ENCODE results near the gene SUN5.

SUN5 gene

GRCh38 chr20:32989507-32990283, 14.5 kb downstream of the SUN5 start:
- no peak overlapping the region for H3K9ac ChIP-seq (ENCODE audit: low read length)
- no peak overlapping the region for H3K4me3 ChIP-seq (ENCODE audit: low read depth, low read length)
- H3K9me3 ChIP-seq (ENCODE audit: control insufficient read depth, insufficient read depth, low read depth, low read length), result no peaks in the 10 kb centered on the region
- H3K27me3 ChIP-seq (ENCODE audit: control insufficient read depth, insufficient read depth, low read length), result no peaks in the 10 kb centered on the region
- H3K27ac ChIP-seq (ENCODE audit: low read depth, low read length), result no peak overlapping the region
- H3K36me3 ChIP-seq (ENCODE audit: control insufficient read depth, insufficient read depth, low read length), result no peaks in the 10 kb centered on the region
- H3K4me1 ChIP-seq (ENCODE audit: control insufficient read depth, insufficient read depth, low read length), result peaks cover 2% of the 10 kb centered on the region; the same call in 1 of the 2 replicates

- Histone ChIP-seq H3K9ac (ENCODE audit: low read length) (no peak overlapping the region), H3K27ac (ENCODE audit: low read depth, low read length) (no peak overlapping the region), H3K4me3 (ENCODE audit: low read depth, low read length) (no peak overlapping the region), H3K9me3 (ENCODE audit: control insufficient read depth, insufficient read depth, low read depth, low read length) (no peaks in the 10 kb centered on the region), H3K27me3 (ENCODE audit: control insufficient read depth, insufficient read depth, low read length) (no peaks in the 10 kb centered on the region), H3K36me3 (ENCODE audit: control insufficient read depth, insufficient read depth, low read length) (no peaks in the 10 kb centered on the region), H3K4me1 (ENCODE audit: control insufficient read depth, insufficient read depth, low read length) (peaks cover 11% of the 10 kb centered on the region; the same call in 1 of the 2 replicates)
Measured at GRCh38 chr20:32988008-32988407, 16.2 kb downstream of the SUN5 start.

GRCh38 chr20:32987044-32987825, 17.0 kb downstream of the SUN5 start:
- Histone ChIP-seq H3K27ac (ENCODE audit: low read depth, low read length) (no peak overlapping the region), H3K9ac (ENCODE audit: low read length) (no peak overlapping the region), H3K9me3 (ENCODE audit: control insufficient read depth, insufficient read depth, low read depth, low read length) (no peaks in the 10 kb centered on the region), H3K4me3 (ENCODE audit: low read depth, low read length) (no peak overlapping the region), H3K4me1 (ENCODE audit: control insufficient read depth, insufficient read depth, low read length) (peaks cover 11% of the 10 kb centered on the region; the same call in 1 of the 2 replicates), H3K27me3 (ENCODE audit: control insufficient read depth, insufficient read depth, low read length) (no peaks in the 10 kb centered on the region), H3K36me3 (ENCODE audit: control insufficient read depth, insufficient read depth, low read length) (no peaks in the 10 kb centered on the region)

- H3K27me3 ChIP-seq (ENCODE audit: control insufficient read depth, insufficient read depth, low read length), result no peaks in the 10 kb centered on the region
- no peaks in the 10 kb centered on the region for H3K9me3 ChIP-seq (ENCODE audit: control insufficient read depth, insufficient read depth, low read depth, low read length)
- H3K4me1 ChIP-seq (ENCODE audit: control insufficient read depth, insufficient read depth, low read length), result peaks cover 11% of the 10 kb centered on the region; the same call in 1 of the 2 replicates
- H3K27ac ChIP-seq (ENCODE audit: low read depth, low read length), result no peak overlapping the region
- H3K36me3 ChIP-seq (ENCODE audit: control insufficient read depth, insufficient read depth, low read length), result no peaks in the 10 kb centered on the region
- H3K4me3 ChIP-seq (ENCODE audit: low read depth, low read length), result no peak overlapping the region
- no peak overlapping the region for H3K9ac ChIP-seq (ENCODE audit: low read length)
Measured at GRCh38 chr20:32986331-32986966, 17.8 kb downstream of the SUN5 start.

GRCh38 chr20:32985596-32985995, 18.6 kb downstream of the SUN5 start:
- no peaks in the 10 kb centered on the region for H3K27me3 ChIP-seq (ENCODE audit: control insufficient read depth, insufficient read depth, low read length)
- H3K4me1 ChIP-seq (ENCODE audit: control insufficient read depth, insufficient read depth, low read length), result peaks cover 11% of the 10 kb centered on the region; the same call in 1 of the 2 replicates
- no peak overlapping the region for H3K9ac ChIP-seq (ENCODE audit: low read length)
- H3K4me3 ChIP-seq (ENCODE audit: low read depth, low read length), result no peak overlapping the region
- no peaks in the 10 kb centered on the region for H3K9me3 ChIP-seq (ENCODE audit: control insufficient read depth, insufficient read depth, low read depth, low read length)
- no peak overlapping the region for H3K27ac ChIP-seq (ENCODE audit: low read depth, low read length)
- H3K36me3 ChIP-seq (ENCODE audit: control insufficient read depth, insufficient read depth, low read length), result no peaks in the 10 kb centered on the region

GRCh38 chr20:32984631-32985354, 19.4 kb downstream of the SUN5 start:
- no peak overlapping the region for H3K9ac ChIP-seq (ENCODE audit: low read length)
- H3K4me3 ChIP-seq (ENCODE audit: low read depth, low read length), result no peak overlapping the region
- H3K4me1 ChIP-seq (ENCODE audit: control insufficient read depth, insufficient read depth, low read length), result peaks cover 11% of the 10 kb centered on the region; the same call in 1 of the 2 replicates
- H3K9me3 ChIP-seq (ENCODE audit: control insufficient read depth, insufficient read depth, low read depth, low read length), result no peaks in the 10 kb centered on the region
- H3K27ac ChIP-seq (ENCODE audit: low read depth, low read length), result no peak overlapping the region
- no peaks in the 10 kb centered on the region for H3K27me3 ChIP-seq (ENCODE audit: control insufficient read depth, insufficient read depth, low read length)
- H3K36me3 ChIP-seq (ENCODE audit: control insufficient read depth, insufficient read depth, low read length), result no peaks in the 10 kb centered on the region

GRCh38 chr20:32984196-32984595, 20.0 kb downstream of the SUN5 start:
- Histone ChIP-seq H3K4me1 (ENCODE audit: control insufficient read depth, insufficient read depth, low read length) (peaks cover 11% of the 10 kb centered on the region; the same call in 1 of the 2 replicates), H3K9me3 (ENCODE audit: control insufficient read depth, insufficient read depth, low read depth, low read length) (no peaks in the 10 kb centered on the region), H3K27me3 (ENCODE audit: control insufficient read depth, insufficient read depth, low read length) (no peaks in the 10 kb centered on the region), H3K9ac (ENCODE audit: low read length) (no peak overlapping the region), H3K36me3 (ENCODE audit: control insufficient read depth, insufficient read depth, low read length) (no peaks in the 10 kb centered on the region), H3K4me3 (ENCODE audit: low read depth, low read length) (no peak overlapping the region), H3K27ac (ENCODE audit: low read depth, low read length) (no peak overlapping the region)

- no peak overlapping the region for H3K9ac ChIP-seq (ENCODE audit: low read length)
- no peaks in the 10 kb centered on the region for H3K36me3 ChIP-seq (ENCODE audit: control insufficient read depth, insufficient read depth, low read length)
- H3K27ac ChIP-seq (ENCODE audit: low read depth, low read length), result no peak overlapping the region
- no peaks in the 10 kb centered on the region for H3K27me3 ChIP-seq (ENCODE audit: control insufficient read depth, insufficient read depth, low read length)
- H3K4me3 ChIP-seq (ENCODE audit: low read depth, low read length), result no peak overlapping the region
- H3K9me3 ChIP-seq (ENCODE audit: control insufficient read depth, insufficient read depth, low read depth, low read length), result no peaks in the 10 kb centered on the region
- peaks cover 11% of the 10 kb centered on the region; the same call in 1 of the 2 replicates for H3K4me1 ChIP-seq (ENCODE audit: control insufficient read depth, insufficient read depth, low read length)
Measured at GRCh38 chr20:32983459-32984112, 20.6 kb downstream of the SUN5 start.

GRCh38 chr20:32982617-32983458, 21.4 kb downstream of the SUN5 start:
- H3K9ac ChIP-seq (ENCODE audit: low read length), result no peak overlapping the region
- peaks cover 15% of the 10 kb centered on the region; the same call in 1 of the 2 replicates for H3K4me1 ChIP-seq (ENCODE audit: control insufficient read depth, insufficient read depth, low read length)

More at GRCh38 chr20:32982617-32983458, 21.4 kb downstream of the SUN5 start:
- Histone ChIP-seq H3K4me3 (ENCODE audit: low read depth, low read length) (no peak overlapping the region), H3K9me3 (ENCODE audit: control insufficient read depth, insufficient read depth, low read depth, low read length) (no peaks in the 10 kb centered on the region), H3K36me3 (ENCODE audit: control insufficient read depth, insufficient read depth, low read length) (no peaks in the 10 kb centered on the region), H3K27ac (ENCODE audit: low read depth, low read length) (no peak overlapping the region), H3K27me3 (ENCODE audit: control insufficient read depth, insufficient read depth, low read length) (no peaks in the 10 kb centered on the region)

Data from HUES6 (cell line).